WTC11 (cell line): ENCODE data around the gene GHR. TPM values are rescaled to one million over a fixed set of nuclear protein-coding genes. Genes with fewer than 3 reads are reported as not detected.

ENCODE experiments used
- ATAC-seq: fragments of 200-7000 bp; cut with Tn5 transposase; 2 replicates; pipeline ENCODE4 v1.10.0; 2021; ENCODE audit warnings: mild to moderate bottlenecking, moderate library complexity
- CTCF ChIA-PET: fragments of 300-600 bp; sonication (Branson Sonifier 250); formaldehyde crosslinking; loops from one replicate; lab custom pipeline; 2021; ENCODE audit warnings: antibody characterized with exemption; lab: Charles Lee
- POLR2A ChIA-PET: fragments of 350-600 bp; sonication (Branson Sonifier 250); formaldehyde crosslinking; loops from one replicate; lab custom pipeline; 2021; ENCODE audit warnings: antibody characterized with exemption; lab: Charles Lee
- DNase-seq: peaks from one replicate; pipeline ENCODE4 v3.0.0; 2021; ENCODE audit warnings: low spot score
- H3K27ac Mint-ChIP-seq: 2 replicates; pipeline ENCODE4 v1.8.0; 2021; ENCODE audit warnings: mixed read lengths
- H3K27me3 Mint-ChIP-seq: 2 replicates; pipeline ENCODE4 v1.8.0; 2021; ENCODE audit warnings: low read depth, mild to moderate bottlenecking, moderate library complexity, mixed read lengths
- H3K36me3 Mint-ChIP-seq: 2 replicates; pipeline ENCODE4 v1.8.0; 2021; ENCODE audit warnings: mixed read lengths
- H3K4me1 Mint-ChIP-seq: 2 replicates; pipeline ENCODE4 v1.8.0; 2022; ENCODE audit warnings: mixed read lengths
- H3K4me3 Mint-ChIP-seq: 2 replicates; pipeline ENCODE4 v1.8.0; 2021; ENCODE audit warnings: mild to moderate bottlenecking, moderate library complexity, mixed read lengths
- H3K9me3 Mint-ChIP-seq: 2 replicates; pipeline ENCODE4 v1.8.0; 2021; ENCODE audit warnings: mixed read lengths
- AR ChIP-seq: fragments of 250-450 bp; sonication (Bioruptor Pico); IDR thresholded peaks from 2 replicates; pipeline ENCODE4 v1.9.0; 2021; ENCODE audit warnings: mild to moderate bottlenecking
- CBFB ChIP-seq: sonication (generic); formaldehyde crosslinking; IDR thresholded peaks from 2 replicates; pipeline ENCODE4 v1.8.1; 2022; ENCODE audit warnings: mild to moderate bottlenecking, low read depth, missing genetic modification reagents
- CREB1 ChIP-seq: sonication (generic); formaldehyde crosslinking; IDR thresholded peaks from 2 replicates; pipeline ENCODE4 v1.8.0; 2023; ENCODE audit warnings: mild to moderate bottlenecking, missing genetic modification reagents
- CREM ChIP-seq: sonication (generic); formaldehyde crosslinking; IDR thresholded peaks from 2 replicates; pipeline ENCODE4 v1.8.1; 2022; ENCODE audit warnings: mild to moderate bottlenecking, missing genetic modification reagents, moderate library complexity
- EMX1 ChIP-seq: fragments of 250-450 bp; sonication (Bioruptor Pico); IDR thresholded peaks from 2 replicates; pipeline ENCODE4 v1.8.0; 2021; ENCODE audit warnings: mild to moderate bottlenecking
- ESRRA ChIP-seq: sonication (generic); formaldehyde crosslinking; IDR thresholded peaks from 2 replicates; pipeline ENCODE4 v1.8.1; 2022; ENCODE audit warnings: mild to moderate bottlenecking, missing genetic modification reagents, borderline replicate concordance
- FOXJ3 ChIP-seq: sonication (generic); formaldehyde crosslinking; IDR thresholded peaks from 2 replicates; pipeline ENCODE4 v1.9.0; 2021; ENCODE audit warnings: missing genetic modification reagents, mild to moderate bottlenecking, borderline replicate concordance
- FOXK1 ChIP-seq: sonication (generic); formaldehyde crosslinking; IDR thresholded peaks from 2 replicates; pipeline ENCODE4 v1.8.0; 2022; ENCODE audit warnings: mild to moderate bottlenecking, moderate library complexity, missing genetic modification reagents
- FOXP4 ChIP-seq: sonication (generic); formaldehyde crosslinking; IDR thresholded peaks from 2 replicates; pipeline ENCODE4 v1.8.0; 2022; ENCODE audit warnings: mild to moderate bottlenecking, missing genetic modification reagents
- GTF2I ChIP-seq: fragments of 250-450 bp; sonication (Bioruptor Pico); conservative IDR thresholded peaks from 2 replicates; pipeline ENCODE4 v1.4.0; 2021; ENCODE audit warnings: mild to moderate bottlenecking
- KAT7 ChIP-seq: sonication (generic); formaldehyde crosslinking; IDR thresholded peaks from 2 replicates; pipeline ENCODE4 v1.8.1; 2023; ENCODE audit warnings: missing genetic modification reagents, mild to moderate bottlenecking, borderline replicate concordance
- PREB ChIP-seq: sonication (generic); formaldehyde crosslinking; IDR thresholded peaks from 2 replicates; pipeline ENCODE4 v1.8.1; 2022; ENCODE audit warnings: mild to moderate bottlenecking, missing genetic modification reagents, moderate library complexity, borderline replicate concordance
- PRRX2 ChIP-seq: fragments of 250-450 bp; sonication (Bioruptor Pico); IDR thresholded peaks from 2 replicates; pipeline ENCODE4 v1.8.0; 2021; ENCODE audit warnings: mild to moderate bottlenecking
- SMAD4 ChIP-seq: sonication (generic); formaldehyde crosslinking; IDR thresholded peaks from 2 replicates; pipeline ENCODE4 v1.8.0; 2022; ENCODE audit warnings: mild to moderate bottlenecking, missing genetic modification reagents
- STAT6 ChIP-seq: sonication (generic); formaldehyde crosslinking; conservative IDR thresholded peaks from 2 replicates; pipeline ENCODE4 v1.8.1; 2023; ENCODE audit warnings: mild to moderate bottlenecking, low read depth, missing genetic modification reagents, moderate library complexity
- TEAD1 ChIP-seq: sonication (generic); formaldehyde crosslinking; IDR thresholded peaks from 2 replicates; pipeline ENCODE4 v1.8.0; 2022; ENCODE audit warnings: mild to moderate bottlenecking, missing genetic modification reagents
- TP53 ChIP-seq: sonication (generic); formaldehyde crosslinking; IDR thresholded peaks from 2 replicates; pipeline ENCODE4 v1.8.1; 2023; ENCODE audit warnings: mild to moderate bottlenecking, missing genetic modification reagents
- USF1 ChIP-seq: sonication (generic); formaldehyde crosslinking; IDR thresholded peaks from 2 replicates; pipeline ENCODE4 v1.8.0; 2022; ENCODE audit warnings: mild to moderate bottlenecking, missing genetic modification reagents
- ZBTB43 ChIP-seq: sonication (generic); formaldehyde crosslinking; IDR thresholded peaks from 2 replicates; pipeline ENCODE4 v1.8.1; 2023; ENCODE audit warnings: mild to moderate bottlenecking, missing genetic modification reagents
- ZNF121 ChIP-seq: sonication (generic); formaldehyde crosslinking; IDR thresholded peaks from 2 replicates; pipeline ENCODE4 v1.8.0; 2023; ENCODE audit warnings: missing genetic modification reagents
- ZNF138 ChIP-seq: sonication (generic); formaldehyde crosslinking; conservative IDR thresholded peaks from 2 replicates; pipeline ENCODE4 v1.8.1; 2022; ENCODE audit warnings: mild to moderate bottlenecking, moderate library complexity, missing genetic modification reagents
- ZNF317 ChIP-seq: sonication (generic); formaldehyde crosslinking; IDR thresholded peaks from 2 replicates; pipeline ENCODE4 v1.8.1; 2023; ENCODE audit warnings: low read depth, mild to moderate bottlenecking, moderate library complexity, missing genetic modification reagents, borderline replicate concordance
- ZNF416 ChIP-seq: fragments of 250-450 bp; sonication (Bioruptor Pico); IDR thresholded peaks from 2 replicates; pipeline ENCODE4 v1.9.0; 2021; ENCODE audit warnings: mild to moderate bottlenecking, inconsistent platforms
- ZNF425 ChIP-seq: fragments of 250-450 bp; sonication (Bioruptor Pico); conservative IDR thresholded peaks from 2 replicates; pipeline ENCODE4 v1.9.0; 2021; ENCODE audit warnings: mild to moderate bottlenecking
- total RNA-seq: library from RNA; stranded (reverse); gene quantifications from 3 replicates; pipeline ENCODE4 v1.2.3, GENCODE V29; 2021

GHR gene
- total RNA-seq, 1 experiment from 2014 or later, result 0.57 TPM

GRCh38 chr5:42672925-42673324 is 249.7 kb downstream of the GHR start (continued):
- TF ChIP-seq FOXP4 (CRISPR knock-in tag), result no peak
- TF ChIP-seq PREB, result no peak
- TF ChIP-seq FOXK1, result no peak
- TF ChIP-seq EMX1, result no peak
- no peak for TF ChIP-seq PRRX2 (CRISPR knock-in tag)
- no peak for TF ChIP-seq TEAD1 (CRISPR knock-in tag)
- no peak for TF ChIP-seq ZNF416 (CRISPR knock-in tag)
- no peak for TF ChIP-seq ZBTB43 (CRISPR knock-in tag)
- TF ChIP-seq FOXJ3 (CRISPR knock-in tag), result no peak
- no peak for TF ChIP-seq ZNF138
- TF ChIP-seq, all 79 proteins: peak for 0

GRCh38 chr5:42675602-42676001 is 252.4 kb downstream of the GHR start:
- TF ChIP-seq FOXK1, result no peak
- no peak for TF ChIP-seq AR (CRISPR knock-in tag)
- no peak for TF ChIP-seq USF1 (CRISPR knock-in tag)
- no peak for TF ChIP-seq CREM (CRISPR knock-in tag)
- TF ChIP-seq TP53 (CRISPR knock-in tag), result no peak
- no peak for TF ChIP-seq ESRRA (CRISPR knock-in tag)
- no peak for TF ChIP-seq KAT7
- TF ChIP-seq ZNF425 (CRISPR knock-in tag), result no peak
- no peak for TF ChIP-seq CREB1
- TF ChIP-seq ZNF317 (CRISPR knock-in tag), result no peak
- no peak for TF ChIP-seq FOXJ3 (CRISPR knock-in tag)
- no peak for TF ChIP-seq SMAD4 (CRISPR knock-in tag)
- no peak for TF ChIP-seq STAT6 (CRISPR knock-in tag)
- no peak for TF ChIP-seq GTF2I
- TF ChIP-seq CBFB (CRISPR knock-in tag), result no peak
- no peak for TF ChIP-seq ZNF121 (CRISPR knock-in tag)
- Mint-ChIP-seq H3K9me3 (peaks cover 21% of the 10 kb centered on the region), H3K4me1 (no peaks in the 10 kb centered on the region), H3K27ac (no peak overlapping the region), H3K4me3 (no peak overlapping the region), H3K36me3 (peaks cover 8% of the 10 kb centered on the region; the same call in 1 of the 2 replicates), H3K27me3 (no peaks in the 10 kb centered on the region)
- no peak for DNase-seq
- ATAC-seq, result no peak
- ChIA-PET CTCF (interaction anchor here (1.5 kb wide), 1 partner anchor 214 kb away, joined by 3 read pairs; no protein-coding TSS in a partner anchor), POLR2A (no interaction called here)
